Myocyte (in vitro differentiated cells): ENCODE data around the gene MGP. TPM values are rescaled to one million over a fixed set of nuclear protein-coding genes. Genes with fewer than 3 reads are reported as not detected.

Source experiments
- DNase-seq: peaks from one replicate; pipeline ENCODE4 v3.0.0-alpha.2; 2012; ENCODE audit warnings: low read depth
- total RNA-seq: library from RNA; depleted of rRNA; stranded (reverse); fragments of >200 nt; gene quantifications from 2 replicates; pipeline ENCODE4 v1.2.3, GENCODE V29; 2014

The MGP gene
- total RNA-seq, 1 donor from 2014 or later: not detected

DNA sequence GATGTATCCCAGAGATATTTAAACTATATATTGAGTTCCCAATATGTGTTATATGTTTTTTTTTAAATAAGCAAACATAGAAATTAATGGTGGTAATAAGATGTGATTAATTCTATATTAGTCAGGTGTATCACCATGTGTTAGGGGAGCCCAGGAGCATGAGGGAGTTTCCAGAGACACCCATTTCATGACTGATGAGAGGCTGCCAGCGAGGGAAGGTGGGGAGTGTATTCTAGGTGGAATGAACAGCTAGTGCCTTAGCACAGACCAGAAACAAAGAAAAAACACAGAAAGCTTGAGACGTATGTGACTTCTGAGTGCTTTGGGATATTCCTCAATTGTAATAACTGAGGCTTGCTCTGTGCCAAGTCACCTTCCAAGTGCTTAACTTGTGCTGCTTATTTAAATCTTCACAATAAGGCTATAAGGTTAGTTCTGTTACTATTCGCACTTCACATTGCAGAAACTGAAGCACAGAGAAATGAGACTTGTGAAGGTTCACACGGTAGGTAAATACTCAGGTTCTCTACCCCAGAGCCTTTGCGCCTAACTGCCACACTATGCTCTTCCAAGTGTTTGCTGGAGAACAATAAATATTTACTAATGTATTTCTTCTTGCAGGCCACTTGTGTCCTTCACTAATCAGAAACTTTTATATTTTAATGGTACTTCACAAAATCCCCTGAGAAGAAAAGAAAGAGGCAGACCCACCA, 17.9 kb upstream of the MGP start:
- DNase-seq: no peak

DNA sequence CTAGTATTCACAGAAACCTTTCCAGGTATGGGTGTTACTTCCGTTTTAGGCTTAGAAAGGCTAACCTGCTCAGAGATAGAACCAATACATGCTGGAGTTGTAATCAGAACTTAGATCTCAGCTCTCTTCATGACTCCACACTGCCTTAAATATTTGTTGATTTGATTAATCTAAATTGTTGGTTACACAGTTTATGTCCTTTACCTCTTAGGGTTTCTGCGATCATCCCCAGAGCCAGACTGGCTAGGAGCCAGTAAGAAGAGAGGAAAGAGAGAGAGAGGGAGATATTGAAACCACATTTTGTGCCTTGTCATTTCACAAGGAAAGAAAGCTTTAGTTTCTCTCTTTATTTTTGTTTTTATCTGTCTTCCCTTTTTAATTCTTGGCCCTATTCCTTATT, 16.8 kb upstream of the MGP start:
- DNase-seq: no peak

DNA sequence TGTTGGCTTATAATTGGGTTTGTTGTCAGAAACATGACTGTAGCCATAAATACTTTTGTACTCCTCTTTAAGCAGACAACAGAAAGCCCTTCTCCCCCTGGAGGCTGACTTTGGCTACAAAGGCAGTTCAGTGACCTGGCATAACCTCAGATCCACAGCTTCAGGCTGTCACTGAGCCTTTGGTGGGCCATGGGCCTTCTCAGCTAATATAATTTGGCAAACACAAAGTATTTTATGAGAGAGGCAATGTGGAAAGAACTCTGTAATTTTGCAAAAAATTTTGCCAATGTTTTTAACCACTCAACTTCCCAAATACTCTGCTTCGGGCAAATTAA, 15.5 kb upstream of the MGP start:
- DNase-seq: no peak

DNA sequence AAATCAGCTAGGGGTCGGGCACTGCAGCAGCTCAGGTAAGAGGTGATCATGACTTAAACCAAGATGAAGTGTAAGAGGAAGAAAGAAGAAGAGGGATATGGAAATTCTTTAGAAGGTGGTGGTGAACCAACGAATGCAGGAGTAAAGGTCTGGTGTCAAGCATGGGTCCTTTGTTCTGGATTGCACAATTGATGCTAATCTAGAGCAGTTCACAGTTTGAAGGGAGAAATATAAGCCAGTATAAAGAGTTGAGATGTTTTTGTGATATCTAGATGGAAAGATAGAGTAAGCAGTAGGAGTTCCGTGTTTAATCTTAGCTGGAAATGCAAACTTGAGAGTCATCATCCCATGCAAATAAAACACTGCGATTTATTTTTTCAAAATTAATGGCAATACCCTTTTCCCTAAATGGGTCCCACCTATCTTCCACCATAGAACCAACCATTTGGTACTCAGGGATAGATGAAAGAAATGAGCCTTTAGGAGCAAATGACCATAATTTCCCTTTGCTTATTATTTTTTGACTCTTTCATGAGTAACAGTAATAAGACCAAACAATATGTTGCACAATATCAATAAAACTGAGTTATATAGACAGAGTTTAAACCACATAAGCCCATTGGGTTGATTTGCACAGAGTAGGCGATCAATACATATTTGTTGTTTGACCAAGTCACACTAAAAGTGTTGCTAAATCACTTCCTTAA, 15.0 kb upstream of the MGP start:
- DNase-seq: no peak

DNA sequence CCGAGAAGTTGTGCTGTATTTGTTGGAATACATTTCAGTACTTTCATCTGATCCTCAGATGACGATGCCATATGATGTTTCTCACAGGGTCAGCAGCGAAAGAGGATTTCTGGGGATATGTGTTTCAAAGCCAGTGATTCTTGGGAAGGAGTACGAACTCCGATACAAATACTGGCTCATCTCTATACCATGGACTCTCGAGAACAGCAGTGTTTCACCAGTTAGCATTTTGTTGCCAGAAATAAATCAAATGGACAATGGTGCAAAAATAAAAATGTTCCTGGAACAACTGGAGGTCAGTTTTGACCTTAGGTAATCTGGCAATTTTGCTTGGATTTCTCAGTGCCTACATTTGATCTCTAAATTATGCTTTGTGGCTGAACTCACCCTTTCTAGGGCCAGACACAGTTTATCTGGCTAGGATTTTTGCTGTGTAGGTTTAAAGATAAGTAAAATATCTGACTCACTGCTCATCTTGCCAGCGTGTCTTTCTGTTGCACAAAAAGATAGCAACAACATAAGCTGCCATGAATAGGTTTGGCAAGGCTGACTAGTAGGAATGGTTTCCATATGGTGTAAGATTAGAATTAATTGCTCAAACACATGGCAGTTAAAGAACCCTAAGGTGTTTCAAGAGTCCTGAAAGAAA, 11.0 kb upstream of the MGP start:
- no peak for DNase-seq

DNA sequence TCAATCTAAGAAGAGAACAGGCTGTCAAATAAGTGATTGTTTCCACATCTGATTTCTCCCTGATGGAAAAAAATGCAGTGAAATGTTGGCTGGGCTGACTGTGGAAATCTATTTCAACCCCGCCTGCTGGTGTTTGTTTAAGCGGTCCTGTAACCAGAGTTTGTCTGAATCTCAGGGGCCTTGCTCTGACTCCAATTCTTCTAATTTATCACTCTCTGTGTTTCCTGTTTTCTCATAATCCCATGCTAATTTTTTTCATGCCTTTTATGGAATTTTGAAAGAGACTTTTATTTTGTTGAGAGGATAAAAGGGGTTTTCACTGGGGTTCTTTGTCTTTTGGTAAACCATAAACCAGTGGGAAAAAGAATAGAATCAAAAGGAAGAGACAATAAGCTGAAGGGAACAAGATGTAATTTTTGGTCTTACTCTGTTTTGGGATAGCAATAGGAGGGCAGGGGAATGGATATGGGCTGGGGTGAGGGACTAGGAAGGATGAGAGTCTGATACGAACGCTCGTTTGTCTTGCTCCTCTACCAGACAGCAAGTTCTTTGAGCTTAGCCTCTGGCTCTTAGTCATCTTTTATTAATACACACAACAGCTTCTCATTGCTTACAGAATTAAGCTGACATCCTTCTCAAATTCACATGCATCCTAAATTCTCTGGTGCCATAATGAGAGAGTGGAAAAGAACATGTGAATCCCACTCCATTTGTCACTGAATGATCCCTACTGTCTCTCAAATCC, 8.0 kb upstream of the MGP start:
- DNase-seq: no peak

DNA sequence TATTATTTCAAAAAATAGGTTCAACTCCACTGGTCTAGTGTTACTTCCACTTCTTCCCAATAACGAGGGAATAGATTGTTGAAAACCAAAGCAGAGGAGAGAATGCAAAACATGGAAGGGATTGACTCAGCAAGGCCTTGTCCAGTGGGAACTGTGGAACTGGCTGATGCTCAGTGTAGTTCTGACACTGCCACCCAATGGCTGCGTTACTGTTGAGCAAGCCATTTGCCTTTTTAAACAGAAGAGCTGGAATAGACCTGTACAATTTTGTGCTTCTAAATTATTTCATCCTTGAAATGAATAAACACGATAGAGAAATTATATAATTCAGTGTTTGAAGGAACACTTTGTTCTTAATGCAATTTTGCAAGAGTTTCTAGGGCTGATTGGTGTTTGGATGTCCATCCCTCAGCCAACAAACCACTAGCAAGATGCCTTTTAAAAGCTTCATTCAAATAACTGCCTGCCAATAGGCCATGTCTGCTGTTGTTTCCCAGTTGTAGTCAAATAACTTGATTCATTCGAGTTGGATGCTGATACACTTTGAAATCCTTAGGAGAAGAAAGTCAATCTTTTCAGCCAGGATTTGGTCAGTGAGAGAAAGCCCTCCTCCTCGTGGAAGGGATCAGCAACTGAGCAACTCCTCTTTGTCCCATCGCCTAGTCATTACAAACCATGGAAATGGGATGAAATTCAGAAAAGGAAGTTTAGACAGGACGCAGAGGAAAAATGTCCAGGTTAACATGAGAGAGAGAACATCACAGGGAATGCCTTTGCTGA, 7.3 kb upstream of the MGP start:
- peak; percentile 18 for DNase-seq

DNA sequence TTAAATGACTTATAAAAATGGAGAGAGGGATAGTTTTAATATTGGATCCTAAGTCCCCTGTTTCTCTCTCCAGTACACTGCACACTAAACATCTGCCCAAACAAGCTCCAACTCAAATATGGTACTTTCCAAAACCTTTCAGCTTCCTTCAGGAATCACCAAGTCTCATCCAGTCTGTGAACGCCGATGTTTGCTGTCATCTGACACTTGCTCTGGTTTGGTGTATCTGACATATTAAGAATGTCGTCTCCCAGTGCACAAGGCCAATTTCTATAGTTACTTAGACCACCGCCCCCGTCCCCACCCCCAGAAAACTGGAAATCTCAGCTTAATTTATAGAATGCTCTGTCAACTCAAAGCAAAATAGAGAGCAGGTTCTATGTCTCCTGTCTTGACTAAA, 5.0 kb upstream of the MGP start:
- DNase-seq: no peak

DNA sequence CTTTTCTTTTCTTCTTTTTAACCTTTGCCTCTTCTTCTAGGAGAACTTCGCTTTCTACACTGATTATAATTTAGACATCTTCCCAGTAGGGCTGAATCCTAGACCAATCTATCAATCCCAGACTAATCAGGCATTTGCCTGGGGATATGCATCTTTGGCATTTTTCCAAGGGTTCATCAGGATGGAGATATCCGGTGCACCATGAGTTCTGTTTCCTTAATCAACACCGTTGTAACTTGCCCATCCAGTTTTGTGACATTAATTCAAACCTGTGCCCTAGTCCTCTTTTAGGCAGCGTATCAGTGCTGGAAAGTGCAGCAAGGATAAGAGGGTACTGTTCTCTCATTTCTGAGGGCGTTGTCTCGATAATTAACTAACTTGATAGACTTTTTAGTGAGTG, 617 bp upstream of the MGP start:
- DNase-seq: no peak

DNA sequence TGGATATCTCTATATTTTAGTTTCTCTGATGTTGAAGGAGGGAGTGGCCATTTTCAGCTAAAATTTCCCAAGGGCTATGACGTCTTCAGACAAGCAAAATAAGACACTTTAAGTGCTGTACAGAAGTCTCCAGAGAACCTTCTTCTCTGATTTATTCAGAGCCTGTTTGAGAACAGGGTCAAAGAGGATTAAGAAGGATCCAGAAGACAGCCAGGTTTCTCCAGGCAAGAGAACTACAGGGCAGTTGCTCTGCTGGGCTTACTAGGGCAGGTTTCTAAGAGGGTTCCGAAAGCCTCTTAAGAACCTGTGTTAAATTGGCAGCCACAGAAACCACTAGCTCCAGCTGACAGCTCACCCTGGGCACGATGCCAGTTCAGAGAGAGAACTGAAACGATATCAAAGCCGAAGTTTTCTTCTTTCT, 1.2 kb downstream of the MGP start:
- DNase-seq: peak; percentile 90

DNA sequence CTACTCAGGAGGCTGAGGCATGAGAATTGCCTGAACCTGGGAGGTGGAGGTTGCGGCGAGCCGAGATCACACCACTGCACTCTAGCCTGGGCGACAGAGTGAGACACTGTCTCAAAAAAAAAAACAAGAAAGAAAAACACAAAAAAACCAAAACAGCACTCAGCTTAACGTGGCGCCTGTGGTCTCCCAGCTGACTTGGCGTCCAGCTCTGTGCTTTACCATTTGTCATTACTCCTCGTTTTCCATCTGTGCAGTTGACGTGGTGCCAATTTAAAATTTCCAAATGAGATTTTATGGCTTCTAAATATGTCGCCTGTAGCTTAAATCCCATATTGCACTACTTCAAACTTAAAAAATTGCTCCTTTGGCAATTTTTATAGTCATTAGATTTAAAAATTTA, 2.0 kb downstream of the MGP start:
- DNase-seq: no peak

DNA sequence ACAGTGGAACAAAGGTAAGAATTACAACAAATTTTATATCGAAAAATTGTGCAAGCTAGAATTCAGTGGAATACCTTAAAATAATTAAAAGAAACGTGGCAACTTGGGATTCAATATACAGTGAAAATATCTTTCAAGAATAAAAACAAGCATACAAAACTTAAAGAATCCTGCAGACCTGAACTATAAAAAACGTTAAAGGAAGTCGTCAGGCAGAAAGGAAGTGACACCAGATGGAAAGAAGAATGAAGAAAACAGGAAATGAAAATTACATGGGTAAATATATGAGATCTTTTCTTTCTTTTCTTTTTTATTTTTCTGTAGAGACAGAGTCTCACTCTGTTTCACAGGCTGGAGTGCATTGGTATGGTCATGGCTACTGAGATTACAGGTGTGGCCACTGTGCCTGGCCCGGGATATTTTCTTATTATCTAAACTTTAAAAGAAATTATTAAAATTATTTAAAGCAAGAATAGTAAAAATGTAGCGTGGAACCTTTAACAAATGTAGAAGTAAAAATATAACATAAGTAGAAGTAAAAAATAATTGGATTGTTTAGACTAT, 4.7 kb downstream of the MGP start:
- no peak for DNase-seq

DNA sequence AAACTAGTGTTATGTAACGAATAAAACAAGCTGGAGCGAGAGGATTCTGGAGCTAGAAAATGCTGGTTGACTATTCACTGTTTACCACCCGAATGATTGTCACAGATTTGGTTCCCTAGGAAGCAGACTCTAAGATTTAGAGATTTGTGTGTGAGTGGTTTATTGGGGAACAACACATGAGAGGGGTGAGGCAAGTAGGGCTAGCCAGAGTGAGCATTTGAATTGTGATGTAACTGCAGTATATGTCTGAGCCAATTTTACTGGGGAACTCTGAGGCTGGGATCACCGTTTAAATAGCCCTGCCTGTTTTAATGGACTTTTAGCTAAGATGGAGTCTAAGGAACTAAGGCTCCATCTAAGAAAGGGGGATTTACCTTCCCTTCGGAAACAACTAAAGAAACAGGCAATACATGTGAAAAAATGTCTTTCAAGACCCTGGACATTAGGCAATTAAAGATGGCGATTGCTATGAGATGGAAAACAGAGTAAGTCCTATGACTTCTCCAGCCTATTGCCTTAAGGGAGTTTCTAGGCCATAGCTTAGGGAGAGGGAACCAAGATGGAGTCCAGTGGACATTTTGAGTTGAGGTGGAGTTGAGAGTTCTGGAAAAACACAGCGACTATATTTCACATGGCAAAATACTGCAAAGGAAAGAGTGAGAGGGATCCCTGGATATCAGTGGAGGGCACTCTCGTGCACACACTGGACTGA, 6.3 kb downstream of the MGP start:
- DNase-seq: no peak

DNA sequence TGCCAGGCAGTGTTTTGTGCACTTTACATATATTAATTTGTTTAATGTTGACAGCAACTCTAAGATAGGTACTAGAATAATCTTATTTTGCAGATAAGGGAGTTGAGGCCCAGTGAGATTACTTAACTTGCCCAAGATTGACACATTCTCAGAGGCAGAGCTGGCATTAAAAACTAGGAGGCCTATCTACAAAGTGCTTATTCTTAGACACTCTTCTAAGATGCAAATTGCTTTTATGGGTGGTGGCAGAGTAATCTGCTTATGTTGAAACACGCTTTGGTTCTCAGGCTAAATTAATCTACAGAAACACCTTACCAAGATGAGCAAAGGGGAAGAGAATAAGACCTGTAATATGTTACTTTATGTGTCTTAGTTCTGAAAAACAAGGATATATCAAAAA, 7.2 kb downstream of the MGP start:
- no peak for DNase-seq

DNA sequence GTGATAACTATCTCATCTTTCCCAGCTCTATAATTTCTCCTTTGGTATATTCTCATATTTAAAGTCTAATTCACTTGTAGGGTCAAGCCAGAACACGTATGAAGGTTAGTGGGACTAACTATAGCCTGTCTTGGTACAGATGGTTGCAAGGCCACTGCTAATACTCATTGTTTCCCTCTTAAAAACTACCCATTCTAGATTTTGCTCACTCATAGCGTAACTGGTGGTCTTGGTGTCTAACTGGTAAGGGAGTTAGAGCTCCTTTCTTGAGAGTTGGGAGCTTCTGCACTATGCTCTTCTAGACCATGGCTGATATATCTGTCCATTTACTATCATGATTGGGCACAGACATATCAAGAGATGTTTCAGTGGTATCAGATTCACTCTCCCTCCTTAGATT, 8.8 kb downstream of the MGP start:
- no peak for DNase-seq

DNA sequence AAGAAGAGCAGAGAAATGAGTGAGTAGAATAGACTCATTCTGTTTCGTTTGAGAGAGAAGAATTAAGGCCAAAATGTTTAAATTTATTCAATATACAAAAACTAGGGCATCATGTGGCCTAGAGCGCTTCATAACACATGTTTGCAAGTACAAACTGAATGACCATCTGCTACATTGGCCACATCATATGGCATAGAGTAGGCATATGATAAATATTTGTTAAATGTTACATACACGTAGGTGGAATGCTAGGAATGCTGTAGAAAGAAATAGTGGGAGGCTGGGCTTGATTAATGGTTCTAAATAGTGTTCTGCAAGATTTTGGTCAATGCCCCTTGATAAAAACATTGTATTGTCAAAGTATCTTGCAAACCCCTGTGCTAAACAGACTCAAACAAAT, 10.8 kb downstream of the MGP start:
- DNase-seq: no peak

DNA sequence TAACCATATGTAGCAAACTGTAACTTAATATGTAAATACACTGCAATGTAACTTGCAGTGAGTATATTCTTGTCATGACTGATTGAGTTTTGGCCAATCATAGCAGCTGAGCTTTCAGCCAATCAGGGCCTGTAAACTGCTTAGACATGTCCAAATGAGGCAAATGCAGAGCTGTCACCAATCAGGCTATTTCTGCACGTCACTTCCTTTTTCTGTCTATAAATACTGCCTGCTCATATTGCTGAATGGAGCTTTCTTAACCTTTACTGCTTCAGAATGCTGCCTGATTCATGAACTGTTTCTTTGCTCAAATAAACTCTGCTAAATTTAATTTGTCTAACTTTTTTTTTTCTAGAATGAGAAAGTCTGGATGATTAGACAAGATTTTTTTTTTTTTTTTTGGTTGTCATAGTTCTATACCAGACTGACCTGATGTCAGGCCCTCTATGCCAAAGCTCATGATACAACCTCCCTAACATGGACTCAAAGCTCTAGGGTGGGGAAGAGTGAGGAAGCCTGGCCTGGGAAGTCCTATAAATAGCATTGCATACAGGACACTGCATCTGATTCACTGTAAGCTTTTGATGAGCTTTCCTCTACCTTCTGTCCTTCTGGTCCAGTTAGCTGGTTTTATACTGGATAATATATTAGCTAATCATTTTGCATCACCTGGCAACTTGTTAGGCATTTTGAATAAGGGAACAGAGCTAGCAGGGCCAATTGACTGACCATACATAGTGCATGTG, 12.0 kb downstream of the MGP start:
- DNase-seq: no peak

DNA sequence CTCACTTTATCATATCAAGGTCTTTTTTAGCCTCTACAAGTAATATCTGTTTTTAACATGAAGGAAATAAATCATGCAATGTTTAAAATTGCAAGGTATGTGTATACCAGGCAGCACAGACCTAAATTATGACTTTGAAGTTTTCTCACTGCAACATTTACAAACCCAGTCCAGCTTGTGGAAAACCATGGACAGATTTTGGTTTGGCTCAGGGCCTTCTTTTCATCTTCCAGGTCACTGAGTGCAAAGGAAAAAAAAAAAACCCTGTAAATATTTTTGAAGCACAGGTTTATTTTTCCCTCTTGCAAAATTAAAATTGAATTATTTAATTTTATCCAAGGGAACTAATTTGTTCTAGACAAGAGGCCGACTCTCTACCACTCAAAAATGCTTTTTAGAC, 13.8 kb downstream of the MGP start:
- DNase-seq: no peak

DNA sequence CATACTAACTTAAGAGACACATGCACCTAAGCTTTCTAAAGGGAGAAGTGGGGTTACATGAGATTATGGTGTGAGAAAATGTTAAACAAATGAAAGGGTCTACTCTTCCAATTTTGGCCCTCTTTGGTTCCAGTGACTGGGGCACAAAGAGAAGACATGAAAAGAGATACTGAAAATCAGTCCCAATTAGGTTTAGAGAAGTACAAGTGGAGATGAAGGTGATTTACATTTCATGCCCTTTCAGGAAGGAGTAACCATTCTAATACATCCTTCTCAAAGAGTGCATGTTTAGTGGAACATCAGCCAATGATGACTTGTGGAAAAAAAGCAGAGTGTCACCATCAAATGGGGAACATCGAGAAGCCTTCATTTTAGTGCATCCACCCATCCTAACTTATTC, 14.4 kb downstream of the MGP start:
- no peak for DNase-seq
